ENCODE data around the gene UBE2L3. TPM values are rescaled to one million over a fixed set of nuclear protein-coding genes. Genes with fewer than 3 reads are reported as not detected.

The UBE2L3 gene
- total and polyA plus RNA-seq, 2 of the 13 experiments (the other 11 are each of a cell fraction or from before 2014, with no cell fraction given) = 30.2 to 58.1 TPM

- TF ChIP-seq DZIP1 (CRISPR knock-in tag; IDR thresholded peaks at IDR 0.05) (no peak), ZNF232 (CRISPR knock-in tag; IDR thresholded peaks at IDR 0.05; ENCODE audit: borderline replicate concordance) (no peak), ZNF256 (CRISPR knock-in tag; conservative IDR thresholded peaks at IDR 0.05) (no peak), ZEB1 (IDR thresholded peaks at IDR 0.05; ENCODE audit: insufficient replicate concordance, low read depth) (no peak)
Measured at GRCh38 chr22:21590809-21591641, 23.5 kb downstream of the UBE2L3 start (continued).

GRCh38 chr22:21591695-21592094 lies 24.2 kb downstream of the UBE2L3 start:
- Histone ChIP-seq H3K4me2 (ENCODE audit: low read depth, low read length) (no peak overlapping the region), H3K4me3 (replicated peaks in 1 of 3; ENCODE audit: insufficient read depth in 1 of 3, low read depth in 2 of 3, low read length in 3 of 3) (no peak overlapping the region), H4K20me1 (ENCODE audit: insufficient read depth, low read length) (peaks cover 65% of the 10 kb centered on the region), H3K36me3 (replicated peaks in 1 of 2; ENCODE audit: control insufficient read depth in 1 of 2, insufficient read depth in 2 of 2, low read length in 2 of 2) (peaks cover 22 to 79% of the 10 kb centered on the region in 2 experiments), H3K27ac (ENCODE audit: extremely low read length, insufficient read depth, low read length) (no peak overlapping the region), H3K9me3 (ENCODE audit: low read length) (no peaks in the 10 kb centered on the region), H3K27me3 (ENCODE audit: control insufficient read depth in 1 of 2, insufficient read depth in 2 of 2, low read length in 2 of 2) (no peaks in the 10 kb centered on the region), H3K4me1 (ENCODE audit: insufficient read depth, low read length) (no peaks in the 10 kb centered on the region), H2AFZ (ENCODE audit: low read length) (no peak overlapping the region), H3K79me2 (ENCODE audit: insufficient read depth, low read length) (peaks cover 89% of the 10 kb centered on the region), H3K9ac (ENCODE audit: insufficient read depth, low read depth, low read length) (no peak overlapping the region)
- BruUV-seq (replicated peaks) = no TSS peak
- intact Hi-C loops (cut with micrococcal nuclease; ENCODE audit: unreplicated experiment) = loop anchor here (5.0 kb wide), 1 partner anchor 51 kb away; the partner anchor contains the start of gene SDF2L1
- 100% methylated on average over 9 of the region's 9 CpGs for WGBS (ENCODE audit: low lambda C conversion rate)
- ATAC-seq (no peak), DNase-seq (ENCODE audit: low spot score) (no peak), FAIRE-seq (no peak)
- ChIA-PET POLR2A (no interaction called here), CTCF (ENCODE audit: low intra/inter-chr PET ratio, low total read pairs) (no interaction called here)
- in situ Hi-C loops (cut with HindIII; ENCODE audit: extremely low pct_ligation_motif_present, low pct_unique_long_range_greater_than_20kb) = no loop called here
- TF ChIP-seq ZNF660 (CRISPR knock-in tag; IDR thresholded peaks at IDR 0.05; ENCODE audit: borderline replicate concordance, low read depth) = no peak
- TF ChIP-seq SYNCRIP (IDR thresholded peaks at IDR 0.05; ENCODE audit: insufficient read depth, low read depth, low read length) = no peak
- TF ChIP-seq ARID4A (CRISPR knock-in tag; IDR thresholded peaks at IDR 0.05; ENCODE audit: borderline replicate concordance) = no peak
- TF ChIP-seq PBX3 (CRISPR knock-in tag; IDR thresholded peaks at IDR 0.05; ENCODE audit: borderline replicate concordance) = no peak
- TF ChIP-seq ZSCAN21 (CRISPR knock-in tag; IDR thresholded peaks at IDR 0.05; ENCODE audit: borderline replicate concordance) = no peak
